GM12801 (cell line): ENCODE results near the gene SDCCAG8.

Source experiments
- TF ChIP-seq, protein P1 (sequence below): IDR thresholded peaks from one replicate; pipeline ENCODE4 v1.5.1; 2011; ENCODE audit warnings: control low read depth; ENCODE audit not compliant: insufficient read length; ENCODE audit errors: extremely low read depth

Gene SDCCAG8

GRCh38 chr1:243474136-243474881, 218.5 kb downstream of the SDCCAG8 start:
- TF ChIP-seq, protein P1, sequence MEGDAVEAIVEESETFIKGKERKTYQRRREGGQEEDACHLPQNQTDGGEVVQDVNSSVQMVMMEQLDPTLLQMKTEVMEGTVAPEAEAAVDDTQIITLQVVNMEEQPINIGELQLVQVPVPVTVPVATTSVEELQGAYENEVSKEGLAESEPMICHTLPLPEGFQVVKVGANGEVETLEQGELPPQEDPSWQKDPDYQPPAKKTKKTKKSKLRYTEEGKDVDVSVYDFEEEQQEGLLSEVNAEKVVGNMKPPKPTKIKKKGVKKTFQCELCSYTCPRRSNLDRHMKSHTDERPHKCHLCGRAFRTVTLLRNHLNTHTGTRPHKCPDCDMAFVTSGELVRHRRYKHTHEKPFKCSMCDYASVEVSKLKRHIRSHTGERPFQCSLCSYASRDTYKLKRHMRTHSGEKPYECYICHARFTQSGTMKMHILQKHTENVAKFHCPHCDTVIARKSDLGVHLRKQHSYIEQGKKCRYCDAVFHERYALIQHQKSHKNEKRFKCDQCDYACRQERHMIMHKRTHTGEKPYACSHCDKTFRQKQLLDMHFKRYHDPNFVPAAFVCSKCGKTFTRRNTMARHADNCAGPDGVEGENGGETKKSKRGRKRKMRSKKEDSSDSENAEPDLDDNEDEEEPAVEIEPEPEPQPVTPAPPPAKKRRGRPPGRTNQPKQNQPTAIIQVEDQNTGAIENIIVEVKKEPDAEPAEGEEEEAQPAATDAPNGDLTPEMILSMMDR, result no peak

DNA sequence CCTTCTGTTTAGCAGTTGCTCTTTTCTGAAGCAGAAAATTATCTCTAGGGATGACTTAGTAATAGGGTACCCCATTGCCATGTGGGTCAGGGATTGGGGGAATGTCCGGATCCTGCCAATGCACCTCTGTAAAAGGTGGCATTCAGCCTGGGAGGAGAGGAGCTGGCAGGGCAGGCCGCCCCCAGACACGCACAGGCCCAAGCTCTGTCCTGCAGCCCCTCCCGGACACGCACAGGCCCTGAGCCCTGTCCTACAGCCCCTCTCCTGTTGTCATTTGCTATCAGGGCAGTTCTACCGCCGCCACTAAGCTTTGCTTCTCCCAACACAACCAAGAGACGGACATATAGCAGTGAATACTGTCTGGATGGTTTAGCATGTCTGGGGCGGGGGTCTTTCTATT, 219.1 kb downstream of the SDCCAG8 start:
- TF ChIP-seq, protein P1, result no peak

- TF ChIP-seq, protein P1, result no peak
Measured at GRCh38 chr1:243475966-243476365, 220.1 kb downstream of the SDCCAG8 start.

- TF ChIP-seq, protein P1, result no peak
Measured at GRCh38 chr1:243477731-243478290, 222.0 kb downstream of the SDCCAG8 start.

GRCh38 chr1:243481101-243481500, 225.3 kb downstream of the SDCCAG8 start:
- TF ChIP-seq, protein P1, result no peak

GRCh38 chr1:243482141-243483022, 226.5 kb downstream of the SDCCAG8 start:
- TF ChIP-seq, protein P1, result no peak

- TF ChIP-seq, protein P1, result no peak
Measured at GRCh38 chr1:243483071-243483771, 227.4 kb downstream of the SDCCAG8 start.
